Peyer's patch (tissue), 4 donors: ENCODE measurements around the gene CEMIP.

ENCODE experiments used
- POLR2A ChIP-seq, 2 donors: fragments of 450-650 bp; IDR thresholded peaks; one replicate each; pipeline ENCODE4 v1.5.1; 2017; ENCODE audit warnings: antibody characterized with exemption in 2 of 2, mild to moderate bottlenecking in 2 of 2, moderate library complexity in 2 of 2
- TF ChIP-seq, protein P1 (sequence below), 6 experiments: fragments of 450-650 bp in 4 of 6; fragments of 200-600 bp in 2 of 6; sonication (generic) in 1 of 6; IDR thresholded peaks; one replicate each; pipeline ENCODE4 v1.5.1; 2017 to 2019; ENCODE audit warnings: antibody characterized with exemption in 6 of 6, mild to moderate bottlenecking in 3 of 6, moderate library complexity in 1 of 6

DNA sequence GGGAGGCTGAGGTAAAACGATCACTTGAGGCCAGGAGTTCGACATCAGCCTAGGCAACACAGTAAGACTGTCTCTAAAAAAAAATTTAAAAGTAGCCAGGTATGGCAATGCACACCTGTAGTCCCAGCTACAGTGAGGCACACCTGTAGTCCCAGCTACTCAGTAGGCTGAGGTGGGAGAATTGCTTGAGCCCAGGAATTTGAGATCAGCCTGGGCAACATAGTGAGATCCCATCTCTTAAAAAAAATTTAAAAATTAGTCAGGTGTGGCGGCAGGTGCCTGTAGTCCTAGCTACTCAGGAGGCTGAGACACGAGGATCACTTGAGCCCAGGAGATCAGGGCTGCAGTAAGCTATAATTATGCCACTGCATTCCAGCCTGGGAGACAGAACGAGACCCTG is 203.7 kb downstream of the CEMIP start:
- TF ChIP-seq, protein P1, sequence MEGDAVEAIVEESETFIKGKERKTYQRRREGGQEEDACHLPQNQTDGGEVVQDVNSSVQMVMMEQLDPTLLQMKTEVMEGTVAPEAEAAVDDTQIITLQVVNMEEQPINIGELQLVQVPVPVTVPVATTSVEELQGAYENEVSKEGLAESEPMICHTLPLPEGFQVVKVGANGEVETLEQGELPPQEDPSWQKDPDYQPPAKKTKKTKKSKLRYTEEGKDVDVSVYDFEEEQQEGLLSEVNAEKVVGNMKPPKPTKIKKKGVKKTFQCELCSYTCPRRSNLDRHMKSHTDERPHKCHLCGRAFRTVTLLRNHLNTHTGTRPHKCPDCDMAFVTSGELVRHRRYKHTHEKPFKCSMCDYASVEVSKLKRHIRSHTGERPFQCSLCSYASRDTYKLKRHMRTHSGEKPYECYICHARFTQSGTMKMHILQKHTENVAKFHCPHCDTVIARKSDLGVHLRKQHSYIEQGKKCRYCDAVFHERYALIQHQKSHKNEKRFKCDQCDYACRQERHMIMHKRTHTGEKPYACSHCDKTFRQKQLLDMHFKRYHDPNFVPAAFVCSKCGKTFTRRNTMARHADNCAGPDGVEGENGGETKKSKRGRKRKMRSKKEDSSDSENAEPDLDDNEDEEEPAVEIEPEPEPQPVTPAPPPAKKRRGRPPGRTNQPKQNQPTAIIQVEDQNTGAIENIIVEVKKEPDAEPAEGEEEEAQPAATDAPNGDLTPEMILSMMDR (IDR thresholded peaks at IDR 0.05) = no peak
- TF ChIP-seq POLR2A (IDR thresholded peaks at IDR 0.05) = no peak
